Vagina (tissue), 2 donors: ENCODE measurements around the gene L3MBTL4. TPM values are rescaled to one million over a fixed set of nuclear protein-coding genes. Genes with fewer than 3 reads are reported as not detected.

Experiments used
- DNase-seq, 2 donors: peaks; one replicate each; pipeline ENCODE4 v3.0.0-alpha.2; 2017; ENCODE audit errors: extremely low spot score in 2 of 2
- H3K27ac ChIP-seq: fragments of 200-600 bp; sonication (generic); one replicate; pipeline ENCODE4 v1.5.1; 2019
- H3K27me3 ChIP-seq: fragments of 200-600 bp; sonication (generic); one replicate; pipeline ENCODE4 v1.5.1; 2019
- H3K36me3 ChIP-seq, 2 donors: fragments of 200-600 bp; sonication (generic); one replicate each; pipeline ENCODE4 v1.5.1; 2017 to 2019
- H3K4me1 ChIP-seq: fragments of 200-600 bp; sonication (generic); one replicate; pipeline ENCODE4 v1.5.1; 2019
- H3K4me3 ChIP-seq, 2 donors: fragments of 200-600 bp; sonication (generic); 1 replicate in 1 of 2; 2 replicates in 1 of 2; pipeline ENCODE4 v1.5.1; 2016 to 2019
- H3K9me3 ChIP-seq: fragments of 200-600 bp; sonication (generic); one replicate; pipeline ENCODE4 v1.5.1; 2019
- CTCF ChIP-seq, 3 experiments: fragments of 450-650 bp in 2 of 3; fragments of 200-600 bp in 1 of 3; sonication (generic) in 1 of 3; IDR thresholded peaks; one replicate each; pipeline ENCODE4 v1.5.1; 2017 to 2019; ENCODE audit warnings: antibody characterized with exemption in 3 of 3, mild to moderate bottlenecking in 2 of 3, moderate library complexity in 2 of 3
- POLR2A ChIP-seq, 2 donors: fragments of 450-650 bp; IDR thresholded peaks; one replicate each; pipeline ENCODE4 v1.6.1; 2017; ENCODE audit warnings: antibody characterized with exemption in 2 of 2, mild to moderate bottlenecking in 2 of 2, moderate library complexity in 2 of 2
- POLR2AphosphoS5 ChIP-seq, 2 donors: sonication (generic); formaldehyde crosslinking; IDR thresholded peaks; one replicate each; pipeline ENCODE4 v1.9.0; 2017; ENCODE audit warnings: antibody characterized with exemption in 2 of 2, mild to moderate bottlenecking in 2 of 2, low read depth in 1 of 2; ENCODE audit not compliant: insufficient read depth in 1 of 2
- intact Hi-C: fragments of 100-400 bp; cut with DNase I; formaldehyde crosslinking; loops from one replicate; pipeline ENCODE4 v1.15.1; 2023
- total RNA-seq: library from RNA; depleted of rRNA; stranded (reverse); fragments of >200 nt; gene quantifications from one replicate; pipeline ENCODE4 v1.2.3, GENCODE V29; 2016

L3MBTL4 gene
- total RNA-seq, 1 donor from 2014 or later = 9.6 TPM

- Histone ChIP-seq H3K9me3 (no peaks in the 10 kb centered on the region), H3K4me1 (no peaks in the 10 kb centered on the region), H3K27ac (no peak overlapping the region), H3K4me3 (no peak overlapping the region), H3K27me3 (no peaks in the 10 kb centered on the region), H3K36me3 (no peaks in the 10 kb centered on the region)
- no peak for TF ChIP-seq POLR2AphosphoS5 (IDR thresholded peaks at IDR 0.05; ENCODE audit: insufficient read depth in 1 of 2, low read depth in 1 of 2)
- intact Hi-C loops = no loop called here
- no peak for DNase-seq
Measured at GRCh38 chr18:6431659-6432318, 17.1 kb upstream of the L3MBTL4 start.

GRCh38 chr18:6428851-6429395, 14.2 kb upstream of the L3MBTL4 start:
- DNase-seq = no peak
- TF ChIP-seq POLR2A (IDR thresholded peaks at IDR 0.05) = no peak
- TF ChIP-seq CTCF (IDR thresholded peaks at IDR 0.05) = no peak
- TF ChIP-seq POLR2AphosphoS5 (IDR thresholded peaks at IDR 0.05; ENCODE audit: insufficient read depth in 1 of 2, low read depth in 1 of 2) = no peak
- Histone ChIP-seq H3K4me1 (no peaks in the 10 kb centered on the region), H3K36me3 (no peaks in the 10 kb centered on the region), H3K4me3 (no peak overlapping the region), H3K27me3 (no peaks in the 10 kb centered on the region), H3K9me3 (no peaks in the 10 kb centered on the region), H3K27ac (no peak overlapping the region)
- intact Hi-C loops = no loop called here

GRCh38 chr18:6427286-6427685, 12.6 kb upstream of the L3MBTL4 start:
- no peak for DNase-seq
- no peaks in the 10 kb centered on the region for H3K9me3 ChIP-seq
- H3K4me3 ChIP-seq = no peak overlapping the region
- no peaks in the 10 kb centered on the region for H3K4me1 ChIP-seq
- intact Hi-C loops = no loop called here
- H3K27me3 ChIP-seq = no peaks in the 10 kb centered on the region
- H3K36me3 ChIP-seq = no peaks in the 10 kb centered on the region
- no peak for TF ChIP-seq POLR2AphosphoS5 (IDR thresholded peaks at IDR 0.05; ENCODE audit: insufficient read depth in 1 of 2, low read depth in 1 of 2)
- no peak for TF ChIP-seq POLR2A (IDR thresholded peaks at IDR 0.05)
- no peak for TF ChIP-seq CTCF (IDR thresholded peaks at IDR 0.05)
- H3K27ac ChIP-seq = no peak overlapping the region

- Histone ChIP-seq H3K4me1 (no peaks in the 10 kb centered on the region), H3K36me3 (no peaks in the 10 kb centered on the region), H3K27ac (no peak overlapping the region), H3K9me3 (no peaks in the 10 kb centered on the region), H3K27me3 (no peaks in the 10 kb centered on the region), H3K4me3 (no peak overlapping the region)
- no peak for TF ChIP-seq POLR2A (IDR thresholded peaks at IDR 0.05)
- no peak for TF ChIP-seq POLR2AphosphoS5 (IDR thresholded peaks at IDR 0.05; ENCODE audit: insufficient read depth in 1 of 2, low read depth in 1 of 2)
- TF ChIP-seq CTCF (IDR thresholded peaks at IDR 0.05) = no peak
- intact Hi-C loops = no loop called here
- no peak for DNase-seq
Measured at GRCh38 chr18:6423289-6423688, 8.6 kb upstream of the L3MBTL4 start.

GRCh38 chr18:6414118-6414722, 491 bp downstream of the L3MBTL4 start:
- no peaks in the 10 kb centered on the region for H3K27me3 ChIP-seq
- H3K4me1 ChIP-seq = peaks cover 11% of the 10 kb centered on the region
- H3K4me3 ChIP-seq = peak overlapping the region; percentile 77 to 83
- H3K27ac ChIP-seq = peak overlapping the region; percentile 89
- TF ChIP-seq POLR2A (IDR thresholded peaks at IDR 0.05) = no peak
- TF ChIP-seq POLR2AphosphoS5 (IDR thresholded peaks at IDR 0.05; ENCODE audit: insufficient read depth in 1 of 2, low read depth in 1 of 2) = no peak
- no peak for TF ChIP-seq CTCF (IDR thresholded peaks at IDR 0.05)
- intact Hi-C loops = no loop called here
- DNase-seq = no peak
- H3K9me3 ChIP-seq = no peaks in the 10 kb centered on the region
- no peaks in the 10 kb centered on the region for H3K36me3 ChIP-seq
